Stimulated activated CD4-positive, alpha-beta T cell treated with anti-CD3 and anti-CD28 coated beads, TNF-alpha, amount 100 ng/mL, for 48 hours (primary cell): Measurements from ENCODE around the gene WDR27.
"Not testable (repeated sequence)": the region's sequence is repeated elsewhere in the genome, so short reads cannot be mapped to it uniquely, and the experiment has no call there.

Source experiments
- DNase-seq, 3 donors: peaks; one replicate each; pipeline ENCODE4 v3.0.0-alpha.2; 2020; ENCODE audit warnings: low read depth in 3 of 3

WDR27 gene

DNA sequence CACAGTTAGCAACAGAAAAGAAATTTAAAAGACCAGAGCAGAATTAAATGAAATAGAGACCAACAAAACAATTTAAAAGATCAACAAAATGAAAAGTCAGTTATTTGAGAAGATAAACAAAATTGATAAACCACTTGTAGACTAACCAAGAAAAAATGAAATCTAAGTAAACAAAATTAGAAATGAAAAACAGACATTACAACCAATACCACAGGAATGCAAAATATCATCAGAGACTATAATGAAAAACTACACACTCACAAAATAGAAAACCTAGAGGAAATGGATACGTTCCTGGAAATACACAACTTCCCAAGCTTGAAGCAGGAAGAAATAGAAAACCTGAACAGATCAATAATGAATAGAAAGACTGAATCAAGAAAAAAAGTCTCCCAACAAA is 97.8 kb downstream of the WDR27 start:
- DNase-seq: no peak

GRCh38 chr6:169601129-169601528 is 100.7 kb downstream of the WDR27 start:
- not testable (repeated sequence) for DNase-seq

- DNase-seq: no peak
These were observed 109.3 kb downstream of the WDR27 start for GRCh38 chr6:169592558-169592957.

GRCh38 chr6:169591616-169592015 is 110.2 kb downstream of the WDR27 start:
- DNase-seq: no peak

- DNase-seq: no peak
These were observed 111.4 kb downstream of the WDR27 start for GRCh38 chr6:169590376-169590939.

DNA sequence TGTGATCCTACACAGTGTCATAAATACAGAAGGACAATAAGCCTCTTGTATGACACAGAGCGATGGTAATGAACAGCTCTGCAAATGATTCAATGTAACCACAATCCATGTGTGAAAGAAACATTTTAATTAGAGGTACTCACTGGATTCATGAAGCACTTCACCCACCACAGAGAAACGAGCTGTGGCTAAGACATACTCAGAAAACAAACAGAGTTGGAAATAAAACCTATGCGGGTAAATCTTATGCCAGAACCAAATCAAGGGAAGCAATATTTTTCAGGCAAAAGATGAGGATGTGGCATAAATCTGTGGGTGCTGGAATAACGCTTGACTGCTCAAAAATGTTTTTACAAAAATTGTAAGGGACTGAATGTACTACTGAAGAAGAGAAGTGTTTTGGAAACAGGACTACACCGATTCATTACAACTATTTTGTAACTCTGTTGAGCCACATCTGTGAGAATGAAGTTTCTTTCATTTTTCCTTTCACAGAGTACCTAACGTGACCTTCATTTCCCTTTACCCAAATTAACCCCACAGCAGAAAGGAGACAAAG is 112.1 kb downstream of the WDR27 start:
- DNase-seq: no peak

GRCh38 chr6:169589293-169589692 is 112.5 kb downstream of the WDR27 start:
- DNase-seq: no peak

DNA sequence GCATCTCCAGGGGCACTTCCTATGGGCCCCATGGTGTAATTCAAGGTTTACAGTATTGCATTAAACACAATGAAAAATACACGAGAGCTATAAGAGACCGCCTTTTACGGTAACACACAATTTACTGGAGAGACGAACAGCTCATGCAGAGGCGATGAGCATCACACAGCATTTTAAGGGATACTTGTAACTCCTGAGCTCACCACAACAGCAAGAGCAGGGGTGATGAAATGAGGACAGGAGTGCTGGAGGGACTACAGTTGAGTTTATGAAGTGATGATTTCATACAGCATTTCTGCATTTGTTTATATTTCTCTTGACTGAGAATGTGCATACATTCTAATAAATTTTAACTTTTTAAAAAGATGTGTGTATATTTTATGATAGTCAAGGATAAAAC is 113.9 kb downstream of the WDR27 start:
- DNase-seq: no peak

GRCh38 chr6:169583886-169584541 is 117.8 kb downstream of the WDR27 start:
- DNase-seq: no peak

DNA sequence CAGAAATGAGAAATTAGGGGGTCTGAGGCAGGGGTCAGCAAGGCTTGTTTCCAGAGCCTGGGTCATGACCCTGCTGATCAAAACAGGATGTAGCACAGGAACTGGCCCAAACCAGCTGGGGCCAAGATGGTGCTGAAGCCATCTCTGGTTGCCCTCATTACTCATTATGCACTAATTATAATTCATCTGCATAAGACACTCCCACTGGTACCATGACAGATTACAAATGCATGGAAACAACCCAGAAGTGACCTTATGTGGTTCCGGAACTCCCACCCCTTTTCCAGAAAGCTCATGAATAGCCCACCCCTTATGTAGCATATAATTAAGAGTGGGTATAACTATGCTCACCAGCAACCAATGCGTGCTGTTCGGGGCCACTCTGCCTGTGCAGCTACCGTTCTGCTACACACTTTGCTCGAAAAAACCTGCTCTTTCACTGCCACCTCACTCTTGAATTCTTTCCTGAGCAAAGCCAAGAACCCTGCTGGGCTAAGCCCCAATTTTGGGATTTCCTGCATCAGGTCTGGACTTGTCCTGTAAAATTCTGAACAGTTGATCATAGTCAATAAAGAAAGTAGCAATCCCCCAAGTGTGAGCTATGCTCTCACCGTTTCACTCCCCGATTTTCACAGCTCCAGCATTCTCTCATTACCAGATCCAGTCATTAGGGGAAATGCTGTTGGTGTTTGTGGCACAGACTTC is 122.3 kb downstream of the WDR27 start:
- no peak for DNase-seq

- no peak for DNase-seq
These were observed 123.9 kb downstream of the WDR27 start for GRCh38 chr6:169577974-169578373.

- DNase-seq: no peak
These were observed 124.6 kb downstream of the WDR27 start for GRCh38 chr6:169577236-169577635.

GRCh38 chr6:169575821-169576220 is 126.0 kb downstream of the WDR27 start:
- DNase-seq: no peak

GRCh38 chr6:169575365-169575764 is 126.5 kb downstream of the WDR27 start:
- no peak for DNase-seq

- DNase-seq: no peak
These were observed 127.4 kb downstream of the WDR27 start for GRCh38 chr6:169574420-169574819.

DNA sequence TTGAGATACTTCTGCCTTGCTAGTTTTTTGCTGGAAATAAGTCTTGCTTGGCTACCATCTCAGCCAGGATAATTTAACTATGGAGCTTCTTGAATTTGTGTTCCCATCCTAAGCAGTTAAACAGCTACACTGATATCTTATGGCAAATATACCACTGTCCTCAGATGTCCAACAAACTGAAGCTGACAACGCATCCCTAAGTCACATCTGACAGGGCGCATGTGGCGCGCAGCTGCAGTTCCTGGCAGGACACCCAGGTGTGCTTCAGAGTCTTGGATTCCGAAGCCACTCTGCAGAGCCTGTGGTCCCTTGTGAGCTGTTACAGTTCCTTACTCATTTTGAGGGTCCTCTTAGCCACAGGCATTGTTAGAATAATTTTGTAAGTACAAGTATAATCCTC is 127.9 kb downstream of the WDR27 start:
- DNase-seq: no peak

DNA sequence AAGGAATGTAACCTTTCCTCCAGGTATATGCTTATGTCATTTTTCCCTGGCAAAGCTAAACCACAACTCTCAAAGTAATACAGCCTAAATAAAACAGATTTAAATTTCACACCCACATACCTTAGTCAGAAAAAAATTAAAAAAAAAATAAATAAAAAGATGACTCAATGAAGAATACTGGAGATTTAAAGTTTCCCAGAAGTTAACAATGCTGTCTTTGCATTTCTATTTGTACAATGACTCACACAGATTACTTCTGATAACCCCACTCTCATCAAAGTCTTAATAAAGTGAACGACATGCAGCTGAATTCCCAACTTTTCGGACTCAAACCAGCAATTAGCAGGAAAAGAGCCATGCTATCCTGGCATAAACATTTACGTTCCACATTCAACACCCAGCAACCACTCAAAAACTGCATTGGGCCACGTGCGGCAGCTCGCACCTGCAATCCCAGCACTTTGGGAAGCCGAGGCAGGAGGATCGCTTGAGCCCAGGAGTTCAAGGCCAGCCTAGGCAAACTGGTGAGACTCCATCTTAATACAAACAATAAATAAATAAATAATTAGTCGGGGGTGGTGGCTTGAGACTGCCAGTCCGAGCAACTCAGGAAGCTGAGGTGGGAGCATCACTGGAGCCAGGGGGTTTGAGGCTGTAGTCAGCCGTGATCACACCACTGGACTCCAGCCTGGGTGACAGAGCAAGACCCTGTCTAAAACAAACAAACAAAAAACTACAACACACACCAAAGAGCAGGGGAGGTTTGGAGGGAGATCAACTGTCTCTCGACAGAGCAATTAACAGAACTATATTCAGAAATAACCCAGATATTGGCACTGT is 130.5 kb downstream of the WDR27 start:
- DNase-seq: no peak

GRCh38 chr6:169568314-169569087 is 133.3 kb downstream of the WDR27 start:
- DNase-seq: no peak

DNA sequence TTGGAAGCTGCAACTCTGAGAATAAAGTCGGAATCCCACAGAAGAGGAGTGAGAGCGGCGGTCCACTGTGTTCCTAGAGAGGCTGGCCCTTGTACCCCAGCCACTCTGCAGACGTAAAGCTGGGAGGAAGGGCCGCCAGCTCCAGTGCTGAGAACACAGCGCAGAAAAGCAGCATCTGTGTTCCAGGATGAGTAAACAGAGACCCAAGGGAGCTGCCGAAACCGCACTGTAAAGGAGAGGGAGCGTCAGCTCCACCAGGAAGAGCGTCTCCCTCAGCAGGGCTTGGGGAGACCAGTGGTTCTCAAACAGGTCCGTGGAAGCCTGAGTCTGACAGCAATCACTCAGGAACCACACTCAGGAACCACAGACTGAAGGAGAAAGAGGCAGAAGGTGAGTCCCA is 134.0 kb downstream of the WDR27 start:
- no peak for DNase-seq

GRCh38 chr6:169566961-169567750 is 134.7 kb downstream of the WDR27 start:
- no peak for DNase-seq
